HUDEP-2 (cell line): Measurements from ENCODE around the gene ACACB.

Source experiments
- DNase-seq, 76 experiments: peaks; one replicate each; lab custom pipeline; 2025; ENCODE audit not compliant: unreplicated experiment in 76 of 76; lab: John Stamatoyannopoulos, UW

ACACB gene

GRCh38 chr12:109203480-109203879, 87.1 kb downstream of the ACACB start:
- no peak for DNase-seq

DNA sequence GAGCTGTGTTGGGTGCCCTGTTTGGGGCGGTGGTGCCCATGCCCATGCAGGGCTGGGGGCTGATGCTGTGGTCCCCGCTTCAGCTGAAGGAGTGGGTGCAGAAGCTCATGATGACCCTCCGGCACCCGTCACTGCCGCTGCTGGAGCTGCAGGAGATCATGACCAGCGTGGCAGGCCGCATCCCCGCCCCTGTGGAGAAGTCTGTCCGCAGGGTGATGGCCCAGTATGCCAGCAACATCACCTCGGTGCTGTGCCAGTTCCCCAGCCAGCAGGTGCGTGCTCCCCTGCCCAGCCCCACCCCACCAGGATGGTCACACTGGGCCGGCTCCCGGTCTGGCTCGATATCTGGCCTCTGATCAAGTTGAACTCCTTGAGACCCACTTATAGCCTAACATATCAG, 92.7 kb downstream of the ACACB start:
- DNase-seq, result no peak

GRCh38 chr12:109212460-109213115, 96.2 kb downstream of the ACACB start:
- no peak for DNase-seq

DNA sequence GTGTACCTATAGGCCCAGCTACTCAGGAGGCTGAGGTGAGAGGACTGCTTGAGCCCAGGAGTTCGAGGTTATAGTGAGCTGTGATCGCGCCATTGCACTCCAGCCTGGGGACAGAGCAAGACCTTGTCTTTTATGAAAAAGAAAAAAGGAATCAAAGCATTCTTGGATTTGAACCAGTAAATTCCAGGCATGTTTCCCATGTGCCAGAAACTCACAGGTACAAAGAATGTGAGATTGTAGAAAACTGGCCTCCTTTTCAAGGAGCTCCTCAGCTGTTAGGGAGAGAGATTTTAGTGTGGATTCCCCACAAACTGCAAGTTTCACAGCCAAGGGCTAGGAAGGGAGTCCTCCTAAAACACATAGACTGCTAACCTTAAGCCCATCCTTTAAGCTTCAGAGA, 97.7 kb downstream of the ACACB start:
- DNase-seq, result no peak

DNA sequence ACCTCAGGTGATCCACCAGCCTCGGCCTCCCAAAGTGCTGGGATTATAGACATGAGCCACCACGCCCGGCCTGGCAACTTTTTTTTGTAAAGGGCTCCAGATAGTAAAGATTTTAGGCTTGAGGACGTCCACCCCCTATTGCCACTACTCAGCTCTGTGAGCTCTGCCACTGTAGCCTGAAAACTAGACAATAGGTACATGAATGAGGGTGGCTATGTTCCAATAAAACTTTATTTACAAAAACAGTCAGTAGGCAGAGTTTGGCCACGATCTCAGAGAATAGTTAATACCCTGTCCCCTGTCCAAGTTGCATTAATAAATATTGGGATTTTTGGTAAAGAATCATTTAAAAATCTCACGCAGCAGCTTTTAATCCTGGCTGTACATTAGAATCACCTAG, 102.6 kb downstream of the ACACB start:
- no peak for DNase-seq

- no peak for DNase-seq
Measured at GRCh38 chr12:109219938-109220337, 103.6 kb downstream of the ACACB start.

- no peak for DNase-seq
Measured at GRCh38 chr12:109221277-109221931, 105.0 kb downstream of the ACACB start.

- DNase-seq, result no peak
Measured at GRCh38 chr12:109222062-109222461, 105.7 kb downstream of the ACACB start.

GRCh38 chr12:109222496-109222895, 106.1 kb downstream of the ACACB start:
- DNase-seq, result no peak

- no peak for DNase-seq
Measured at GRCh38 chr12:109223211-109223610, 106.8 kb downstream of the ACACB start.

DNA sequence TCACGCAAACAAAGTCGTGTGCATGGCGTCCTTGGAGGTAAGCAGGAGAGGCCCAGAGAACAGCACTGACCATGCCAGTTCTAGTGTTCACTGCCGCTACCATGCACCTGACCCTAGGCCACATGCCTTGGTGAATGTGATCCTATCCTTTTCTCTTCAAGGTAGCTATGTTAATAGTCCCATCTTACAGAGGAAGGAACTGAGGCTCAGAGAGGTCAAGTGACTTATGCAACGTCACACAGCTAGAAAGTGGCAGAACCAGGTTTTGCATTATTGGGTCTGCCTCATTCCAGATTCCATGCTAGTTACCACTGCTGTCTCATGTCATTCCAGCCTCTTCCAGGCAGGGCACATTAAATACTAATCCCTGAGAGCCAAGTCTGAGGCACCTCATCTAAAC, 107.5 kb downstream of the ACACB start:
- DNase-seq, result no peak

DNA sequence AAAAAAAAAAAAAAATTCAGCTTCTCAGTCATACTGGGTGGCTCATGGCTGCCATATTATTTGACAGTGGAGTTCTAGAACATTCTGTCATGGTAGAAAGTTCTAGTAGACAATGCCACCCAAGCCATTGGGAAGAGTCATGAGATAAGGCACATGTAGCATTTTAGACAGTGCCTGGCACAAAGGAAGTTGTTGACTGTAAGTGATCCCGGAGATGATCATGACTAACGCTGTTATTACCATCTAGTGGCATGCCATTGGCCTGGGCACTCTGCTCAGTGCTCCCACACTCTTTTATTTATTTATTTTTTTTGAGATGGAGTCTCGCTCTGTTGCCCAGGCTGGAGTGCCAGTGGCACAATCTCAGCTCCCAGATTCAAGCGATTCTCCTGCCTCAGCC, 112.3 kb downstream of the ACACB start:
- DNase-seq, result no peak

GRCh38 chr12:109230193-109230592, 113.8 kb downstream of the ACACB start:
- DNase-seq, result no peak

DNA sequence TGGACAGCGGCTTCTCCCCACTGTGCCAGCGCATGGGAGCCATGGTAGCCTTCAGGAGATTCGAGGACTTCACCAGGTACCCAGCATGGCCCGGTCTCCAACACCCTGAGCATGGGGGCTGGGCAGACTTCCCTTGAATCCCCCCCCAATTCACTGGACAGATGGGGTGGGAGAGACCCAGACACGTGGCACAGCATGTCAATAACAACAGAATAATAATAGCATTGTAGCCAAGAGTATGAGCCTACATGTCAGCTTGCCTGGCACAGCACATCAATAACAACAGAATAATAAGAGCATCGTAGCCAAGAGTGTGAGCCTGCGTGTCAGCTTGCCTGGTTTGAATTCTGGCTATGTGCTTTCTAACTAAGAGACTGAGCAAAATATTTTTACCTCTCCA, 116.3 kb downstream of the ACACB start:
- no peak for DNase-seq

- DNase-seq, result no peak
Measured at GRCh38 chr12:109234012-109234411, 117.6 kb downstream of the ACACB start.

- DNase-seq, result no peak
Measured at GRCh38 chr12:109236257-109236656, 119.9 kb downstream of the ACACB start.

DNA sequence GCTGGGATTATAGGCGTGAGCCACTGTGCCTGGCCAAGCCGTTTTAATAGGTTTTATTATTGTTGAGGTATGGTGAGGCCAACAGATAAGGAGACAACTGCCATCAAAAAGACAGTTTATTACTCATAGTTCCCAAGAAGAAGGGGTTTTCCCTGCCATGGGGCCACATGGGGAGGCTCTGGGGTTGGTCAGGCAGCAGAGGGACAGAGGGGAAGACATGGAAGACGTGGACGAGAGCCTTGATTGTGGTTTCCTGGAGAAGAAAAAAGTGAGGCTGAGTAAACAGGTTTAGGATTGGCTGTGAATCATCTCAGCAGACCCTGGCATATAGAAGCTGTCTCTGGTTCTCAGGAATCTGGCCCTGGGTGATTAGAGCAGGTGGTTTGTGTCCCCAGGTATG, 122.8 kb downstream of the ACACB start:
- no peak for DNase-seq

GRCh38 chr12:109239691-109240090, 123.3 kb downstream of the ACACB start:
- no peak for DNase-seq

- DNase-seq, result no peak
Measured at GRCh38 chr12:109240365-109240764, 124.0 kb downstream of the ACACB start.

DNA sequence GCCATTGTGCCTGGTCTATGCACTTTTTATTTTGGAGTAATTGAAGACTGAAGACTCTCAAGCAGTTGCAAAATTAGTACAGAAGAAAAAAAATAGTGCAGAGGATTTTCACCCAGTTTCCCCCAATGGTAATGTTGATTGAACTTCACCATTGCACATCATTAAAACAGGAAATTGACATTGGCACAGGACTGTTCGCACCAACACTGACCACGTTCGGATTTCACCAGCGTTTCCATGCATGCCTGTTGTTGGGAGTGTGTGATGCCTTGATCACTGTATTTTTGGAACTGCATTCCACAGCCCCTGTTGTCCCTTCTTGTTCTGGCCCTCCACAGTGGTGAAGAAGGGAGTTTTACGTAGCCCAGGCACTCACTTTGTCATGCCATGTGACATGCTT, 125.5 kb downstream of the ACACB start:
- no peak for DNase-seq

DNA sequence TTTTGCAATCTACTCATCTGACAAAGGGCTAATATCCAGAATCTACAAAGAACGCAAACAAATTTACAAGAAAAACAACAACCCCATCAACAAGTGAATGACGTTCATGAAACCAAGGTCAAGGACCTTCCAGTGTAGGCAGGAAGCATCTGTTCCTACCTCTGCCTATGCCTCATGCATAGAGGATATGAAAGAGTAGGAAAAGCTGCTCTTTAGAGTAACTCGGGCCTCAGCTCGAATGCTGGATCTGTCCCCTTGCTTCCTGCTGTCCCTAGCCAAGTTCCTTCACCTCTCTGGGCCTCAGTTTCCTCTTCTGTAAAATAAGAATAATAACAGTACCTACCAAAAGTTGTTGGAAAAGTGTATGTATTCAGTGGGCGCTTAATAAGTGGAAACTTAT, 127.7 kb downstream of the ACACB start:
- DNase-seq, result no peak

GRCh38 chr12:109246221-109246620, 129.8 kb downstream of the ACACB start:
- DNase-seq, result no peak
